Stomach (tissue), 9 donors: ENCODE measurements around the gene CLIP2. TPM values are rescaled to one million over a fixed set of nuclear protein-coding genes. Genes with fewer than 3 reads are reported as not detected.
"Not testable (repeated sequence)": the region's sequence is repeated elsewhere in the genome, so short reads cannot be mapped to it uniquely, and the experiment has no call there.

Experiments used
- DNase-seq, 2 donors: peaks; one replicate each; pipeline versions ENCODE4 v3.0.0 to v3.0.0-alpha.2; 2013 to 2019
- H3K27ac ChIP-seq, 5 donors: fragments of 200-600 bp in 4 of 5; sonication (generic) in 4 of 5; one replicate each; pipeline ENCODE4 v1.5.1; 2013 to 2019; ENCODE audit warnings: mild to moderate bottlenecking in 1 of 5, moderate library complexity in 1 of 5
- H3K27me3 ChIP-seq, 3 donors: fragments of 200-600 bp; sonication (generic); one replicate each; pipeline ENCODE4 v1.5.1; 2017 to 2019; ENCODE audit warnings: mixed run types in 1 of 3
- H3K36me3 ChIP-seq, 4 donors: fragments of 200-600 bp; sonication (generic); 1 replicate in 3 of 4; 2 replicates in 1 of 4; pipeline ENCODE4 v1.5.1; 2016 to 2019
- H3K4me1 ChIP-seq, 4 donors: fragments of 200-600 bp; sonication (generic); one replicate each; pipeline ENCODE4 v1.5.1; 2016 to 2019
- H3K4me3 ChIP-seq, 4 donors: fragments of 200-600 bp; sonication (generic) in 3 of 4; one replicate each; pipeline ENCODE4 v1.5.1; 2016 to 2019; ENCODE audit warnings: mild to moderate bottlenecking in 1 of 4
- H3K9me3 ChIP-seq, 4 donors: fragments of 200-600 bp; sonication (generic); one replicate each; pipeline ENCODE4 v1.5.1; 2016 to 2019
- EP300 ChIP-seq: sonication (generic); formaldehyde crosslinking; IDR thresholded peaks from one replicate; pipeline ENCODE4 v1.6.1; 2017; ENCODE audit warnings: antibody characterized with exemption
- POLR2A ChIP-seq, 4 donors: fragments of 450-650 bp; IDR thresholded peaks; one replicate each; pipeline ENCODE4 v1.6.1; 2016; ENCODE audit warnings: antibody characterized with exemption in 4 of 4, control low read depth in 2 of 4, mild to moderate bottlenecking in 1 of 4, moderate library complexity in 1 of 4
- POLR2AphosphoS5 ChIP-seq, 3 donors: sonication (generic); formaldehyde crosslinking; IDR thresholded peaks; one replicate each; pipeline ENCODE4 v1.6.1; 2016; ENCODE audit warnings: antibody characterized with exemption in 3 of 3
- WGBS, 5 donors: extraction: QIAGEN DNeasy Blood & Tissue Kit in 3 of 5; methylation state at CpG; one replicate each; pipeline versions ENCODE4 v1.1.5 to v1.1.7; 2013 to 2018; 5-methylcytosine and 5-hydroxymethylcytosine counted together
- intact Hi-C: fragments of 100-400 bp; cut with DNase I; formaldehyde crosslinking; loops from one replicate; pipeline ENCODE4 v1.15.1; 2023; ENCODE audit warnings: low total_unique reads
- polyA plus RNA-seq, 3 donors: library from polyadenylated mRNA; stranded (reverse); fragments of 200-250 nt; gene quantifications; one replicate each; pipeline ENCODE4 v1.2.3, GENCODE V29; 2013
- total RNA-seq, 5 donors: library from RNA; depleted of rRNA; stranded (reverse); fragments of >200 nt; gene quantifications; one replicate each; pipeline versions ENCODE4 v1.1.0 to v1.2.3, GENCODE V29; 2014 to 2016
- TF ChIP-seq, protein P1 (sequence below), 7 experiments: fragments of 450-650 bp in 4 of 7; fragments of 200-600 bp in 3 of 7; sonication (generic) in 3 of 7; IDR thresholded peaks; one replicate each; pipeline ENCODE4 v1.5.1; 2016 to 2019; ENCODE audit warnings: antibody characterized with exemption in 7 of 7, control low read depth in 2 of 7, mild to moderate bottlenecking in 1 of 7
- donor health status: healthy with polysubstance abuse.
- donor health status: Bipolar disorder and iron deficiency.
- donor health status: healthy.

CLIP2 gene
- total and polyA plus RNA-seq, 8 donors = 4.5 to 485 (median 23.9) TPM

DNA sequence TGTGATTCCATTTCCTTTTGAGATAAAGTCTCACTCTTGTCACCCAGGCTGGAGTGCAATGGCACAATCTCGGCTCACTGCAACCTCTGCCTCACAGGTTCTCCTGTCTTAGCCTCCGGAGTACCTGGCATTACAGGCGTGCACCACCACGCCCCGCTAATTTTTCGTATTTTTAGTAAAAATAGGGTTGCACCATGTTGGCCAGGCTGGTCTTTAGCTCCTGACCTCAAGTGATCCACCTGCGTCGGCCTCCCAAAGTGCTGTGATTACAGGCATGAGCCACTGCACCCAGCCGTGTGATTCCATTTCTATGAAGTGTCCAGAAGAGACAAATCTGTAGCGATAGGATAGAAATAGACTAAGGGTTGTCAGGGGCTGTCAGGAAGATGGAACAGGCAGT lies 60.4 kb downstream of the CLIP2 start:
- Histone ChIP-seq H3K27ac (no peak overlapping the region), H3K9me3 (no peaks in the 10 kb centered on the region), H3K4me1 (peaks cover 0 to 2% (median 0%) of the 10 kb centered on the region in 4 donors), H3K36me3 (peaks cover 0 to 43% (median 30%) of the 10 kb centered on the region in 4 donors), H3K4me3 (no peak overlapping the region), H3K27me3 (no peaks in the 10 kb centered on the region)
- DNase-seq = no peak
- intact Hi-C loops = no loop called here
- TF ChIP-seq POLR2A (IDR thresholded peaks at IDR 0.05) (no peak), POLR2AphosphoS5 (IDR thresholded peaks at IDR 0.05) (no peak), EP300 (no peak)
- TF ChIP-seq, protein P1, sequence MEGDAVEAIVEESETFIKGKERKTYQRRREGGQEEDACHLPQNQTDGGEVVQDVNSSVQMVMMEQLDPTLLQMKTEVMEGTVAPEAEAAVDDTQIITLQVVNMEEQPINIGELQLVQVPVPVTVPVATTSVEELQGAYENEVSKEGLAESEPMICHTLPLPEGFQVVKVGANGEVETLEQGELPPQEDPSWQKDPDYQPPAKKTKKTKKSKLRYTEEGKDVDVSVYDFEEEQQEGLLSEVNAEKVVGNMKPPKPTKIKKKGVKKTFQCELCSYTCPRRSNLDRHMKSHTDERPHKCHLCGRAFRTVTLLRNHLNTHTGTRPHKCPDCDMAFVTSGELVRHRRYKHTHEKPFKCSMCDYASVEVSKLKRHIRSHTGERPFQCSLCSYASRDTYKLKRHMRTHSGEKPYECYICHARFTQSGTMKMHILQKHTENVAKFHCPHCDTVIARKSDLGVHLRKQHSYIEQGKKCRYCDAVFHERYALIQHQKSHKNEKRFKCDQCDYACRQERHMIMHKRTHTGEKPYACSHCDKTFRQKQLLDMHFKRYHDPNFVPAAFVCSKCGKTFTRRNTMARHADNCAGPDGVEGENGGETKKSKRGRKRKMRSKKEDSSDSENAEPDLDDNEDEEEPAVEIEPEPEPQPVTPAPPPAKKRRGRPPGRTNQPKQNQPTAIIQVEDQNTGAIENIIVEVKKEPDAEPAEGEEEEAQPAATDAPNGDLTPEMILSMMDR (IDR thresholded peaks at IDR 0.05) = no peak
- WGBS, 5 donors = 94 to 96% (median 94%) methylated on average over 10 of the region's 10 CpGs

DNA sequence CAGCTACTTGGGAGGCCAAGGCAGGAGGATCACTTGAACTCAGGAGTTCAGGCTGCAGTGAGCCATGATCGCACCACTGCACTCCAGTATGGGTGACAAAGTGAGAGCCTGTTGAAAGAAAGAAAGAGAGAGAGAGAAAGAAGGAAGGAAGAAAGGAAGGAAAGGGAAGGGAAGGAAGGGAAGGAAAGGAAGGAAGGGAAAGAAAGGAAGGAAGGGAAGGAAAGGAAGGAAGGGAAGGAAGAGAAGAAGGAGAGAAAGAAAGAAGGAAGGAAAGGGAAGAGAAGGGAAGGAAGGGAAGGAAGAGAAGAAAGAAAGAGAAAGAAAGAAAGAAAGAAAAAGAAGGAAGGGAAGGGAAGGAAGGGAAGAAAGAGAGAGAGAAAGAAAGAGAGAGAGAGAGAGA lies 61.5 kb downstream of the CLIP2 start:
- H3K27ac ChIP-seq = no peak overlapping the region
- no peaks in the 10 kb centered on the region for H3K27me3 ChIP-seq
- intact Hi-C loops = no loop called here
- H3K4me3 ChIP-seq = no peak overlapping the region
- 100% methylated on average over 1 of the region's 1 CpG for WGBS, 5 donors
- H3K9me3 ChIP-seq = no peaks in the 10 kb centered on the region
- H3K4me1 ChIP-seq = peaks cover 0 to 7% (median 0%) of the 10 kb centered on the region in 4 donors
- no peak for DNase-seq
- peaks cover 4 to 43% (median 33%) of the 10 kb centered on the region in 4 donors for H3K36me3 ChIP-seq
- TF ChIP-seq POLR2A (IDR thresholded peaks at IDR 0.05) = no peak
- TF ChIP-seq, protein P1 (IDR thresholded peaks at IDR 0.05) = no peak
- TF ChIP-seq POLR2AphosphoS5 (IDR thresholded peaks at IDR 0.05) = no peak
- no peak for TF ChIP-seq EP300

DNA sequence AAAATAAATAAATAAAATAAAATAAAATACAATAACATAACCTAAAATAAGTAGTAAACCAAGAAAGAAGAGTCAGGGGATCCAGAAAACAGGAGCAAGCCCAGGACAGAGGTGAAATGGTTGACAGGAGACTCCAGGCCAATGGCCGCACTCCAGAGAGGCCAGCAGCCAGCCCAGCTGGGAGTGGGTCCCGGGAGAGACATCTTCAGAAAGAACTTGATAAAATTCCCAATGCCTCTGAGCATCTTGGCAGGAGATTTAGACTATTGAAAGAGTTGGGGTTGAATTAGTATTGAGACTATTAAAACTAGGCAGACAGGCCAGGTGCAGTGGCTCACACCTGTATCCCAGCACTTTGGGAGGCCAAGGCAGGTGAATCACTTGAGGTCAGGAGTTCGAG lies 62.6 kb downstream of the CLIP2 start:
- 74 to 95% (median 87%) methylated on average over 3 of the region's 3 CpGs for WGBS, 5 donors
- no peak for DNase-seq
- Histone ChIP-seq H3K9me3 (peaks cover 0 to 10% (median 5%) of the 10 kb centered on the region in 4 donors), H3K4me3 (no peak overlapping the region), H3K4me1 (peaks cover 0 to 7% (median 0%) of the 10 kb centered on the region in 4 donors), H3K36me3 (peaks cover 12 to 44% (median 41%) of the 10 kb centered on the region in 4 donors), H3K27ac (no peak overlapping the region), H3K27me3 (no peaks in the 10 kb centered on the region)
- TF ChIP-seq, protein P1 (IDR thresholded peaks at IDR 0.05) = no peak
- no peak for TF ChIP-seq EP300
- no peak for TF ChIP-seq POLR2AphosphoS5 (IDR thresholded peaks at IDR 0.05)
- TF ChIP-seq POLR2A (IDR thresholded peaks at IDR 0.05) = no peak
- intact Hi-C loops = no loop called here

DNA sequence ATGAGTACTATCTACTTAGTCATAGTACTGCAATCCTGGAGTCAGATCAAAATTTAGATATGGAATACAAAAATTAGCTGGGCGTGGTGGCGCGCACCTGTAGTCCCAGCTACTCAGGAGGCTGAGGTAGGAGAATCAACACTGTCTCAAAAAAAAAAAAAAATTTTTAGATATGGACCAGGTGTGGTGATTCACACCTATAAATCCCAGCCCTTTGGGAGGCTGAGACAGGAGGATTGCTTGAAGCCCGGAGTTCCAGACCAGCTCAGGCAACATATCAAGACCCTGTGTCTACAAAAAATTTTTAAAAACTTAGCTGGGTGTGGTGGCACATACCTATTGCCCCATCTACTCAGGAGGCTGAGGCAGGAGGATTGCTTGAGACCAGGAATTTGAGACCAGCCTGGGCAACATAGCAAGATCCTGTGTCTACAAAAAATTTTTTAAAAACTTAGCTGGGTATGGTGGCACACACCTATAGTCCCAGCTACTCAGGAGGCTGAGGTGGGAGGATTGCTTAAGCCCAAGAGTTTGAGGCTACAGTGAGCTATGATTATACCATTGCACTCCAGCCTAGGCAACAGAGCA lies 63.4 kb downstream of the CLIP2 start:
- intact Hi-C loops, DNase-seq, H3K4me3 ChIP-seq, H3K27ac ChIP-seq, H3K27me3 ChIP-seq, H3K4me1 ChIP-seq: not testable (repeated sequence)
- peaks cover 17 to 49% (median 44%) of the 10 kb centered on the region in 4 donors for H3K36me3 ChIP-seq
- peaks cover 0 to 13% (median 5%) of the 10 kb centered on the region in 4 donors for H3K9me3 ChIP-seq
- WGBS, 5 donors = 74 to 98% (median 90%) methylated on average over 4 of the region's 4 CpGs

DNA sequence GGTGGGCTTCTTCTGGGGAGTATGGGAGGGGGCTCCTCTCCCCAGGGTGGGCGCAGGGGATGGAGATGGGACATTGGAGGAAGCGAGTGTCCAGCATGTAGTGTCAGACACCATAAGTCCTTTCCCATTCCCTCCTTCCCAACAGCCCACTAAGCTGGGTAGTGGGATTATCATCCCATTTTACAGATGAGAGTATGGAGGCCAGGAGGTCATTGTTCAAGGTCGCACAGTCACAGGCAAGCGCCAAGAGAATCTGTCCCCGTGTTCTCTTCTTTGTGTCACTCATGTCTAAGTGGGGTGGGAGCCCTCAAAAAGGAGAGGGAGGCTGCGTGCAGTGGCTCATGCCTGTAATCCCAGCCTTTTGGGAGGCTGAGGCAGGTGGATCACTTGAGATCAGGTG lies 64.8 kb downstream of the CLIP2 start:
- Histone ChIP-seq H3K4me3 (no peak overlapping the region), H3K36me3 (peaks cover 17 to 62% (median 56%) of the 10 kb centered on the region in 4 donors), H3K4me1 (peaks cover 0 to 7% (median 0%) of the 10 kb centered on the region in 4 donors), H3K9me3 (peaks cover 0 to 13% (median 5%) of the 10 kb centered on the region in 4 donors), H3K27me3 (no peaks in the 10 kb centered on the region), H3K27ac (no peak overlapping the region)
- no peak for TF ChIP-seq POLR2A (IDR thresholded peaks at IDR 0.05)
- no peak for TF ChIP-seq EP300
- TF ChIP-seq, protein P1 (IDR thresholded peaks at IDR 0.05) = no peak
- no peak for TF ChIP-seq POLR2AphosphoS5 (IDR thresholded peaks at IDR 0.05)
- no peak for DNase-seq
- intact Hi-C loops = no loop called here
- 90 to 99% (median 98%) methylated on average over 6 of the region's 6 CpGs for WGBS, 5 donors
